GM12878 (cell line): ENCODE data around the gene SSR1. TPM values are rescaled to one million over a fixed set of nuclear protein-coding genes. Genes with fewer than 3 reads are reported as not detected.
"Not testable (repeated sequence)": the region's sequence is repeated elsewhere in the genome, so short reads cannot be mapped to it uniquely, and the experiment has no call there.

Experiments used
- ATAC-seq: fragments of 200-7000 bp; cut with Tn5 transposase; 3 replicates; pipeline ENCODE4 v1.9.1; 2020; ENCODE audit warnings: mild to moderate bottlenecking, moderate library complexity
- BruUV-seq: library from RNA; stranded (reverse); fragments of 400-500 nt; replicated peaks from 2 replicates; lab custom pipeline; 2021; lab: Mats Ljungman, UMichigan
- CTCF ChIA-PET: fragments of 300-600 bp; sonication (Branson Sonifier 250); formaldehyde crosslinking; extraction: SDS; loops from one replicate; lab custom pipeline; 2021; ENCODE audit warnings: inconsistent platforms; lab: Yijun Ruan, JAX
- POLR2A ChIA-PET: fragments of 350-600 bp; formaldehyde crosslinking; extraction: SDS; loops from one replicate; lab custom pipeline; 2021; ENCODE audit warnings: inconsistent platforms; lab: Charles Lee
- RAD21 ChIA-PET: fragments of 300-600 bp; sonication (Branson Sonifier 250); formaldehyde crosslinking; loops from one replicate; lab custom pipeline; 2023; ENCODE audit warnings: antibody characterized with exemption; ENCODE audit not compliant: unreplicated experiment; lab: Charles Lee
- SMC1A ChIA-PET: fragments of 300-600 bp; sonication (Branson Sonifier 250); formaldehyde crosslinking; loops from one replicate; lab custom pipeline; 2023; ENCODE audit not compliant: unreplicated experiment, uncharacterized antibody; lab: Charles Lee
- DNase-seq: peaks from one replicate; pipeline ENCODE4 v3.0.0-alpha.2; 2011; ENCODE audit warnings: low read depth, low spot score
- FAIRE-seq: peaks from 3 replicates; lab custom pipeline; 2011; peaks lifted over from hg19 to GRCh38; lab: Jason Lieb, UNC
- H2AFZ ChIP-seq: 2 replicates; pipeline ENCODE4 v1.6.0; 2011; ENCODE audit warnings: low read depth, low read length, control low read depth; ENCODE audit not compliant: control insufficient read depth
- H3K27ac ChIP-seq: 2 replicates; pipeline ENCODE4 v1.5.1; 2011; ENCODE audit warnings: control low read depth; ENCODE audit not compliant: control insufficient read depth, insufficient read depth
- H3K27me3 ChIP-seq, 2 experiments: replicated peaks in 1 of 2; 2 replicates each; pipeline versions ENCODE4 v1.6.0 to v1.6.1; 2011; ENCODE audit warnings: low read length in 1 of 2; ENCODE audit not compliant: control insufficient read depth in 2 of 2, insufficient read depth in 2 of 2
- H3K36me3 ChIP-seq, 2 experiments: 2 replicates each; pipeline ENCODE4 v1.5.1; 2011; ENCODE audit warnings: low read length in 1 of 2; ENCODE audit not compliant: control insufficient read depth in 2 of 2, insufficient read depth in 2 of 2
- H3K4me1 ChIP-seq: 2 replicates; pipeline ENCODE4 v1.6.1; 2011; ENCODE audit warnings: mild to moderate bottlenecking, low read length, moderate library complexity, mixed read lengths; ENCODE audit not compliant: control insufficient read depth, insufficient read depth
- H3K4me2 ChIP-seq: 2 replicates; pipeline ENCODE4 v1.6.0; 2011; ENCODE audit warnings: control low read depth; ENCODE audit not compliant: control insufficient read depth, insufficient read depth
- H3K4me3 ChIP-seq: fragments of 200-600 bp; sonication (generic); 2 replicates; pipeline ENCODE4 v1.5.1; 2016
- H3K79me2 ChIP-seq: 2 replicates; pipeline ENCODE4 v1.6.0; 2011; ENCODE audit warnings: low read length; ENCODE audit not compliant: control insufficient read depth, insufficient read depth
- H3K9ac ChIP-seq: 2 replicates; pipeline ENCODE4 v1.8.0; 2011; ENCODE audit warnings: low read length, control low read depth, mixed read lengths; ENCODE audit not compliant: control insufficient read depth, insufficient read depth
- H3K9me3 ChIP-seq: replicated peaks from 3 replicates; pipeline ENCODE4 v1.5.1; 2011; ENCODE audit warnings: mild to moderate bottlenecking, low read length; ENCODE audit not compliant: control insufficient read depth, insufficient read depth
- H4K20me1 ChIP-seq: 2 replicates; pipeline ENCODE4 v1.6.0; 2011; ENCODE audit not compliant: control insufficient read depth, insufficient read depth
- RELB ChIP-seq: fragments of 450-650 bp; IDR thresholded peaks from 2 replicates; pipeline ENCODE4 v1.6.1; 2017; ENCODE audit warnings: low read depth, mild to moderate bottlenecking, moderate library complexity
- WGBS: methylation state at CpG from one replicate; pipeline ENCODE4 v1.1.6; 2016; ENCODE audit warnings: low lambda C conversion rate; ENCODE audit not compliant: insufficient replicate concordance, insufficient coverage; ENCODE audit errors: missing lambda C conversion rate; 5-methylcytosine and 5-hydroxymethylcytosine counted together
- in situ Hi-C: fragments of 300-500 bp; cut with MboI; formaldehyde crosslinking; loops from 9 replicates; pipeline ENCODE4 v1.14.3; 2018; ENCODE audit warnings: mixed read lengths
- intact Hi-C: fragments of 100-400 bp; cut with micrococcal nuclease; formaldehyde crosslinking; loops from one replicate; pipeline ENCODE4 v1.14.2; 2022; ENCODE audit not compliant: unreplicated experiment
- polyA plus RNA-seq, 11 experiments: library from polyadenylated mRNA; depleted of rRNA in 4 of 11; unstranded in 6 of 11; stranded (reverse) in 5 of 11; fragments of >200 nt; fragmentation: Nextera tagmentation in 4 of 11; fragmentation: Illumina TruSeq in 1 of 11; extraction: Ambion mirVana in 4 of 11; extraction: Trizol in 1 of 11; gene quantifications; 1 replicate in 1 of 11; 2 replicates in 10 of 11; pipeline versions ENCODE4 v1.2.1 to v1.2.3, GENCODE V29; 2011 to 2016; ENCODE audit warnings: inconsistent platforms in 2 of 11, missing spikeins in 2 of 11, low read depth in 1 of 11
- total RNA-seq, 4 experiments: library from RNA; depleted of rRNA in 3 of 4; stranded (reverse); fragments of >200 nt in 3 of 4; fragmentation: Illumina TruSeq in 1 of 4; extraction: Trizol in 1 of 4; gene quantifications; 2 replicates each; pipeline versions ENCODE4 v1.2.1 to v1.2.3, GENCODE V29; 2013 to 2021

Gene SSR1
- total and polyA plus RNA-seq, 10 of the 15 experiments (the other 5 are each of a cell fraction or from before 2014, with no cell fraction given) = 42.0 to 209 (median 128) TPM

GRCh38 chr6:7267071-7267465, 45.9 kb downstream of the SSR1 start (continued):
- TF ChIP-seq RELB = no peak

- SMC1A ChIA-PET, H3K4me1 ChIP-seq, H3K79me2 ChIP-seq, POLR2A ChIA-PET, ATAC-seq, H3K27ac ChIP-seq, H3K9ac ChIP-seq, H3K36me3 ChIP-seq, H3K4me2 ChIP-seq, RAD21 ChIA-PET, BruUV-seq, H2AFZ ChIP-seq, FAIRE-seq, H4K20me1 ChIP-seq, in situ Hi-C loops, H3K4me3 ChIP-seq, H3K9me3 ChIP-seq, DNase-seq, intact Hi-C loops, H3K27me3 ChIP-seq: not testable (repeated sequence)
- CTCF ChIA-PET = interaction anchor here (1.5 to 1.8 kb wide), 3 partner anchors 10 to 541 kb away, joined by 3 to 11 read pairs (median 5); no protein-coding TSS in a partner anchor
- whole genome bisulfite sequencing = 53% methylated on average over 7 of the region's 7 CpGs
Measured at GRCh38 chr6:7265385-7265726, 47.6 kb downstream of the SSR1 start.
